NOMO-1 treated with dmso at 0.1 percent for 144 hours (cell line): ENCODE measurements around the gene FAM50A.

ENCODE experiments used
- DNase-seq: peaks from one replicate; lab custom pipeline; 2025; ENCODE audit not compliant: unreplicated experiment; lab: John Stamatoyannopoulos, UW

Gene FAM50A

GRCh38 chrX:154463611-154464220 lies 19.8 kb downstream of the FAM50A start:
- DNase-seq: no peak

GRCh38 chrX:154464806-154465365 lies 20.9 kb downstream of the FAM50A start:
- DNase-seq: no peak

GRCh38 chrX:154465601-154466000 lies 21.7 kb downstream of the FAM50A start:
- DNase-seq: no peak

GRCh38 chrX:154466036-154466435 lies 22.1 kb downstream of the FAM50A start:
- no peak for DNase-seq

GRCh38 chrX:154466907-154467306 lies 23.0 kb downstream of the FAM50A start:
- DNase-seq: no peak

- DNase-seq: no peak
These were observed 23.6 kb downstream of the FAM50A start for GRCh38 chrX:154467556-154467955.

GRCh38 chrX:154468217-154468616 lies 24.3 kb downstream of the FAM50A start:
- no peak for DNase-seq

- DNase-seq: no peak
These were observed 25.2 kb downstream of the FAM50A start for GRCh38 chrX:154469114-154469513.

GRCh38 chrX:154469880-154470279 lies 25.9 kb downstream of the FAM50A start:
- no peak for DNase-seq

GRCh38 chrX:154470434-154470833 lies 26.5 kb downstream of the FAM50A start:
- no peak for DNase-seq

- no peak for DNase-seq
These were observed 27.1 kb downstream of the FAM50A start for GRCh38 chrX:154470914-154471568.

- no peak for DNase-seq
These were observed 28.1 kb downstream of the FAM50A start for GRCh38 chrX:154471839-154472684.

GRCh38 chrX:154472685-154473632 lies 29.0 kb downstream of the FAM50A start:
- DNase-seq: no peak

GRCh38 chrX:154473683-154474082 lies 29.7 kb downstream of the FAM50A start:
- DNase-seq: no peak

GRCh38 chrX:154476821-154477220 lies 32.9 kb downstream of the FAM50A start:
- no peak for DNase-seq

GRCh38 chrX:154477891-154478477 lies 34.0 kb downstream of the FAM50A start:
- DNase-seq: no peak

- DNase-seq: peak; percentile 73
These were observed 35.0 kb downstream of the FAM50A start, which contains the start of gene LAGE3 for GRCh38 chrX:154478728-154479622. TSS of gene LAGE3 (minus strand) at chrX:154479281. CDS start at chrX:154478915, 366 bp downstream.

- no peak for DNase-seq
These were observed 37.3 kb downstream of the FAM50A start for GRCh38 chrX:154481195-154481594.
